IPS-20b (cell line): ENCODE data around the gene KCNIP4.
"Not testable (repeated sequence)": the region's sequence is repeated elsewhere in the genome, so short reads cannot be mapped to it uniquely, and the experiment has no call there.

ENCODE experiments used
- H3K27ac ChIP-seq: one replicate; pipeline ENCODE4 v1.5.1; 2013; ENCODE audit warnings: low read length
- H3K27me3 ChIP-seq: 2 replicates; pipeline ENCODE4 v1.6.1; 2013; ENCODE audit warnings: mild to moderate bottlenecking, low read length, inconsistent platforms; ENCODE audit not compliant: insufficient read depth
- H3K36me3 ChIP-seq: 2 replicates; pipeline ENCODE4 v1.6.1; 2013; ENCODE audit warnings: low read depth, mild to moderate bottlenecking, inconsistent platforms, low read length, moderate library complexity; ENCODE audit not compliant: insufficient read depth
- H3K4me1 ChIP-seq: 2 replicates; pipeline ENCODE4 v1.6.1; 2013; ENCODE audit warnings: mild to moderate bottlenecking, control low read depth, inconsistent platforms, low read length, moderate library complexity; ENCODE audit not compliant: insufficient read depth
- H3K4me3 ChIP-seq: 2 replicates; pipeline ENCODE4 v1.5.1; 2013; ENCODE audit warnings: mild to moderate bottlenecking, low read length, inconsistent platforms
- H3K9ac ChIP-seq: 2 replicates; pipeline ENCODE4 v1.6.1; 2013; ENCODE audit warnings: low read depth, mild to moderate bottlenecking, inconsistent platforms, low read length, moderate library complexity
- H3K9me3 ChIP-seq: 2 replicates; pipeline ENCODE4 v1.6.1; 2013; ENCODE audit warnings: mild to moderate bottlenecking, low read depth, low read length, inconsistent platforms; ENCODE audit not compliant: insufficient read depth

The KCNIP4 gene

DNA sequence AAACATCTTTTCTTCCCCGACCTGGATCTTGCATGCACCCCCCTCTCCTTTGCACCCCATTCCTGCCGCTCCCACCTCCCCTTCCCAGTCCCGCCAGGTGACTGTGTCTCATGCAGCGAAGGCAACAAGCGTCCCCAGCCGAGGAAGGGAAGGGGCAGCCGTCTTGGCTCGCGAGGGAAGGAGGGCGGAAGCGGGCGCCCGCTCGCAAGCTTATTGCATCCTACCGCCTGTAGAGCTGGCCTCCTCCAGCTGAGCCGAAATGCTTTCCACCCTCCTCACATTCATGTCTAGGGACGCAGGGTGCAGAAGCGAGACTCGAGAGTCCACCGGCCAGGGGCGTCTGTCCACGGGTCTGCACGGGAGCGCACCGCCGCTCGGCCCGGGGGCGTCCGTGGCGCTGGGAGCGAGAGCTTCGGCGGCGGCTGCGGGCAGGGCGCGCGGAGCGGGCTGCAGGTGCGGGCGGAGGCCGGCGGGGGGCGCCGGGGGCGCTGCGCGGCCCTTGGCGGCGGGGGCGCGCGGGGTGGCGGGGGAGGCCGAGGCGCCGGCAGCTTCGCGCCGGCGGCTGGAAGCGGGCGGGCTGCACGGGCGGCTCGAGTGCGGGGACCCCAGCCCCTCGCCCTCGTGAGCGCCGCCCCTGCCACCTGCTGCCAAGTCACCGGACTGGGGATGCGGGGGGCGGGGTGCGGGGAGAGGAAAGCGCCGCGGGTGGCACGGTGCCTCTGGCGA, at the start of gene KCNIP4:
KCNIP4 (minus strand) TSS at position 426 of the 726 bp plus-strand sequence.
- Histone ChIP-seq H3K4me1 (no peaks in the 10 kb centered on the region), H3K36me3 (no peaks in the 10 kb centered on the region), H3K27me3 (peaks cover 56% of the 10 kb centered on the region), H3K9me3 (no peaks in the 10 kb centered on the region), H3K9ac (peak within 1 kb of the TSS; percentile 11; the same call in 1 of the 2 replicates), H3K27ac (no peak within 1 kb of the TSS), H3K4me3 (peak within 1 kb of the TSS; percentile 75)

DNA sequence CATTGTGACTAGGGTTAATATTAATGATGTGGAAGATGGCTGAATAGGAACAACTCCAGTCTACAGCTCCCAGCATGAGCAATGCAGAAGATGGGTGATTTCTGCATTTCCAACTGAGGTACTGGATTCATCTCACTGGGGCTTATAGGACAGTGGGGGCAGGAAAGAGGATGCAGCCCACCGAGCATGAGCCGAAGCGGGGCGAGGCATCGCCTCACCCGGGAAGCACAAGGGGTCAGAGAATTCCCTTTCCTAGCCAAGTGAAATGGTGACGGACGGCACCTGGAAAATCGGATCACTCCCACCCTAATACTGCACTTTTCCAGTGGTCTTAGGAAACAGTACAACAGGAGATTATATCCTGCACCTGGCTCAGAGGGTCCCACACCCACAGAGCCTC, 48.0 kb upstream of the KCNIP4 start:
- H3K36me3 ChIP-seq, H3K4me3 ChIP-seq, H3K9ac ChIP-seq, H3K27ac ChIP-seq, H3K4me1 ChIP-seq, H3K27me3 ChIP-seq: not testable (repeated sequence)
- peaks cover 11% of the 10 kb centered on the region; the same call in 1 of the 2 replicates for H3K9me3 ChIP-seq

DNA sequence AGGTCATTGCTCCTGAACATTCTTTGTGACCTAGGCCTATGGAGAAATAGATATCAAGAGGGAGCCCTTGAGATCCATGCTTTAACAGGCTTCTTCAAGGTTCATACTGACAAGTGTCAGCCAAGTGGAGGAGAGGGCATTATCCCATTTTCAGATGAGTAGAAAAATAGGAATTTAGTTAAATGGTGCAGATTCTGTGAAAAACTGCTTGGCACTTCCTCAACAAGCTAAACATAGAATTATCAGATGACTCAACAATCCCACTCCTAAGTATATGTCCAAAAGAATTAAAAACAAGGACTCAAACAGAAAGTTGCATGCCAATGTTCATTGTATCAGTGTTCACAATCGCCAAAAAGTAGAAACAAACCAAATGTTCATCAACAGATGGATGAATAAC, 43.8 kb upstream of the KCNIP4 start:
- no peaks in the 10 kb centered on the region for H3K4me1 ChIP-seq
- H3K9ac ChIP-seq: no peak overlapping the region
- H3K9me3 ChIP-seq: peaks cover 11% of the 10 kb centered on the region; the same call in 1 of the 2 replicates
- H3K36me3 ChIP-seq: no peaks in the 10 kb centered on the region
- no peak overlapping the region for H3K27ac ChIP-seq
- H3K27me3 ChIP-seq: no peaks in the 10 kb centered on the region
- no peak overlapping the region for H3K4me3 ChIP-seq

DNA sequence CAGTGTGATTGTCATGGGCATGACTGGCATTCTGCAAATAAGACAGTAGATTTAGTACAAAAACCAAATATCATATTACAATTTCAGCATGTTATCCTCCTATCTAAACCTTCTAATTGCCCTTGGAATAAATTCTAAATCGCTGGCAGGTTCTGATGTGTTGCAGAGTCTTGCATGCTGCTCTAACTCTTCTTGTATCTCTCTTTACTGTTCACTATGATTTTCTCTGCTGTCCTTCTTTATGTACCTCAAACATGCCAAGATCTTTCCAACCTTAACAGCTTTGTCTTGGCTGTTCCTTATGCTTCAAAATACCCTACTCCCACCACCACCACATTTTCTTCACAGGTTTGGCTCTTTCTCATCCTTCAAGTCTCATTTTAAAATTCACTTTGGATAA, 43.0 kb upstream of the KCNIP4 start:
- Histone ChIP-seq H3K36me3 (no peaks in the 10 kb centered on the region), H3K27me3 (no peaks in the 10 kb centered on the region), H3K4me3 (no peak overlapping the region), H3K9me3 (peaks cover 6% of the 10 kb centered on the region; the same call in 1 of the 2 replicates), H3K27ac (no peak overlapping the region), H3K4me1 (no peaks in the 10 kb centered on the region), H3K9ac (no peak overlapping the region)

DNA sequence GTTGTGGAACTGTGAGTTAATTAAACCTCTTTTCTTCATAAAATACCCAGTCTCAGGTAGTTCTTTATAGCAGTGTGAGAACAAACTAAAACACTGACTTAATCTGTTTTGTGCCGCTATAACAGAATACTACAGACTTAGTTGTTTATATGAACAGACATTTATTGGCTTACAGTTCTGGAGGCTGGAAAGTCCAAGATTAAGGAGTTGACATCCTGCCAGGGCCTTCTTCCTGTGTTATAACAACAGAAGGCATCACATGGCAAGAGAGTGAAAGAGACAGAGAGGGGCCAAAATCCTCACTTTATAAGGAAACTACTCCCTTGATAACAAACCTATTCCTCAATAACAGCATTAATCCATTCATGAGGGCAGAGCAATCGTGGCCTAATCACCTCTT, 42.5 kb upstream of the KCNIP4 start:
- peaks cover 2% of the 10 kb centered on the region; the same call in 1 of the 2 replicates for H3K9me3 ChIP-seq
- no peak overlapping the region for H3K27ac ChIP-seq
- H3K36me3 ChIP-seq: no peaks in the 10 kb centered on the region
- no peak overlapping the region for H3K9ac ChIP-seq
- H3K4me3 ChIP-seq: no peak overlapping the region
- no peaks in the 10 kb centered on the region for H3K4me1 ChIP-seq
- no peaks in the 10 kb centered on the region for H3K27me3 ChIP-seq

DNA sequence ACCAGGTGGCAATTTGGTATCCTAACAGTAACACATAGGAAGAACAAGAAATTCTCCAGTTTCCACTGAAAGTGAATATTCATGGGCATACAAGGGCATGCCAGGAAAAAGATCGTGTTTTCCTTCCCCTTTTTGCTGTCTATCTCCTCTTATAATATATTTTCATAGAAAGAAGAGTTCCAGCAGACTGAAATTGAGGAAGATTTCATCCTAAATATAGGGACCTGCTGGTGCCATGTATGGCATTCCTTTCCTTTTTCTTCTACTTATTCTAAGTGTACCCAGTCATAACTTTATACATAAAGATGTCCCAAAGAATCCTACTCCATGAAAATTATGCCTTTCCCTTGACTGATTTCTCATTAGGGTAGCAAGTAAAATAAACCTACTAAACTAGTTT, 40.8 kb upstream of the KCNIP4 start:
- Histone ChIP-seq H3K4me1 (no peaks in the 10 kb centered on the region), H3K9me3 (no peaks in the 10 kb centered on the region), H3K27me3 (no peaks in the 10 kb centered on the region), H3K4me3 (no peak overlapping the region), H3K27ac (no peak overlapping the region), H3K36me3 (no peaks in the 10 kb centered on the region), H3K9ac (no peak overlapping the region)

DNA sequence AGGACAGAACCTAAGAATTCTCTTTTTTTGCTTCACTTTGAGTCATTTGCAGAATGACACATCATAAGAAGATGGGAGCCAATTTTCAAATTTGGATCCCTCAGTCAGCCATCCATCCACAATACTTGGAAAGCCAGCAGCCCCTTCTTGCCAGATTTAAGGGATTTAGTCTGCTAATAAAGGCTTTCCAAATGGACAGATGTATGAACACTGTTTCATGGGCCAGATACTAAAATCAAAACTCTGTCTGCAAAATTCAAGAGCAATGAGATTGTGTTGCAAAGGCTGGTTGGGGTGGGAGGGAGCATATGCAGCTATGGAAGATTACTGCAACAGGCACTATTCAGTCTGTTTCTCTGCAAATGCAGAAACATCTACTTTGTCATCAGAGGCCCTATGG, 37.7 kb upstream of the KCNIP4 start:
- no peak overlapping the region for H3K4me3 ChIP-seq
- no peak overlapping the region for H3K9ac ChIP-seq
- no peaks in the 10 kb centered on the region for H3K36me3 ChIP-seq
- H3K27ac ChIP-seq: no peak overlapping the region
- no peaks in the 10 kb centered on the region for H3K4me1 ChIP-seq
- H3K9me3 ChIP-seq: no peaks in the 10 kb centered on the region
- no peaks in the 10 kb centered on the region for H3K27me3 ChIP-seq

DNA sequence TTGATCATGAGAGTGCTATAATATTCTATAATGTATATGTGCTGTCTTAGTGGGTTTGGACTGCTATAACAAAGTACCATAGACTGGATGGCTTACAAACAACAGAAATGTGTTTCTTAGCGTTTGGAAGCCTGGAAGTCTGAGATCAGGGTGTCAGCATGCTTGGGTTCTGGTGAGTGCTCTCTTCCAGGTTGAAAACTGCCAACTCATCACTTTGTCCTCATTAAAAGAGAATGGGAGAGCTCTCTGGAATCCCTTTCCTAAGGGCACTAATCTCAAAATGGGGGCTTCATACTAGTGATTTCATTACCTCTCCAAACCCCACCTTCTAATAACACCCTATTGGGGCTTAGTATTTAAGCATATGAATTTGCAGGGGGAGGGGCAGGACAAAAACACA, 33.5 kb upstream of the KCNIP4 start:
- H3K27me3 ChIP-seq: no peaks in the 10 kb centered on the region
- no peak overlapping the region for H3K27ac ChIP-seq
- no peaks in the 10 kb centered on the region for H3K9me3 ChIP-seq
- no peak overlapping the region for H3K9ac ChIP-seq
- no peak overlapping the region for H3K4me3 ChIP-seq
- H3K4me1 ChIP-seq: no peaks in the 10 kb centered on the region
- no peaks in the 10 kb centered on the region for H3K36me3 ChIP-seq

DNA sequence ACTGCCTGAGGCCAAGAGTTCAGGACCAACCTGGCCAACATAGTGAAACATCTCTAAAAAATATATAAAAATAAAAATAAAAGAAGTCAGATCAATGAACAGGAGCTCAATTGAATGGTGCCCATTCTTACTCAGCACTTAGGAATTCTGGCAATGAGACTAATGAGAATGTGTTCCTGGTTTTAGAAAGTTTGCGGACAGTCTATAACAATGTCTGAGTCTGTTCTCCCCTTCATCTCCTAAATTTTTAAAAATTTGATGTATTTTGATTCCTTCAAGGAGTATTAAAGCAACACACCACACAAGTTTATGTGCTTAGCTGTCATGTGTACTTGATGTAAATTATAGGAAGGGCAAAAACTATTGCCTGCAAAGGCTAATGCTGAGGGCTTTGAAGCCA, 30.6 kb upstream of the KCNIP4 start:
- 0 out of 2 replicates have a peak, but pooled peaks cover 4% of the 10 kb centered on the region for H3K9me3 ChIP-seq
- H3K27ac ChIP-seq: no peak overlapping the region
- no peak overlapping the region for H3K4me3 ChIP-seq
- H3K9ac ChIP-seq: no peak overlapping the region
- H3K36me3 ChIP-seq: no peaks in the 10 kb centered on the region
- H3K27me3 ChIP-seq: no peaks in the 10 kb centered on the region
- peaks cover under 1% of the 10 kb centered on the region; the same call in 1 of the 2 replicates for H3K4me1 ChIP-seq

DNA sequence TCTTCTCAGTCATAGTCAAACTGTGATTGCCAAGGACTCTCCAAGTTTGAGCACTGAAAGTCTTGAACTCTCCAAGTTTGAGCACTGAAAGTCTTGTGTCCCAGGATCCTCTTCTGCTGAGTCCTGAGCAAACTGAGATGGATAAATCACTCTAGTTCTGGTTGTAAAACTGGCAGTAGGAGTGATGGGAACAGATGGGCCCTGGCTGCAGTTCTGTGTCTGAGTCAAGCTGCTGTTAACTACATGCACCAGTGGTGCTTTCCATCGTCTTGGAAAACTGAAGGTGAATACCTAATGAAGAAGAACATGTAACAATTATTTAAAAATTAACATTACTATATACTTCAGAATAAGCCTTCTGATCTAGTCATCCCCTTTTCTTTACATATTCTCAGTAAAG, 27.6 kb upstream of the KCNIP4 start:
- H3K27me3 ChIP-seq: no peaks in the 10 kb centered on the region
- no peak overlapping the region for H3K9ac ChIP-seq
- 0 out of 2 replicates have a peak, but pooled peaks cover 4% of the 10 kb centered on the region for H3K9me3 ChIP-seq
- H3K36me3 ChIP-seq: no peaks in the 10 kb centered on the region
- no peak overlapping the region for H3K27ac ChIP-seq
- H3K4me1 ChIP-seq: peaks cover 12% of the 10 kb centered on the region; the same call in 1 of the 2 replicates
- no peak overlapping the region for H3K4me3 ChIP-seq

DNA sequence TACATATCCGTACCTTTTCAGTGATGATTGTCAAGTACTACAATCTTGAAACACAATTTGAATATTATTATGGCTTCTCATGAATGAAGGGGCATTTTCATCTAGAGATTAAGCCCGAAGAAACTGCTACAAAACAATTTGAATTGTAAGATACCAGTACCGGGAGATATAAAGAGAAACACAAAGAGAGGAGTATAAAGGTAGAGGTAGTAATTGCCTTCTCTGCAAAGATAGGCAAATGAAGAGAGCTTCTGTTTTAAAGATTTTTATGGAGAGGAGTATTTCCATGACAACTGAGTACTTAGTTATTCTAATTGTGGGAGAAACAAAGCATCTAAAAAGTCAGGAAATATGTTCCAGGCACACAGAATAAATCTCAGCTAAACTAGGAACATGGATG, 25.3 kb upstream of the KCNIP4 start:
- Histone ChIP-seq H3K4me1 (peaks cover 12% of the 10 kb centered on the region; the same call in 1 of the 2 replicates), H3K9me3 (0 out of 2 replicates have a peak, but pooled peaks cover 4% of the 10 kb centered on the region), H3K27ac (no peak overlapping the region), H3K9ac (no peak overlapping the region), H3K27me3 (no peaks in the 10 kb centered on the region), H3K4me3 (no peak overlapping the region), H3K36me3 (no peaks in the 10 kb centered on the region)

DNA sequence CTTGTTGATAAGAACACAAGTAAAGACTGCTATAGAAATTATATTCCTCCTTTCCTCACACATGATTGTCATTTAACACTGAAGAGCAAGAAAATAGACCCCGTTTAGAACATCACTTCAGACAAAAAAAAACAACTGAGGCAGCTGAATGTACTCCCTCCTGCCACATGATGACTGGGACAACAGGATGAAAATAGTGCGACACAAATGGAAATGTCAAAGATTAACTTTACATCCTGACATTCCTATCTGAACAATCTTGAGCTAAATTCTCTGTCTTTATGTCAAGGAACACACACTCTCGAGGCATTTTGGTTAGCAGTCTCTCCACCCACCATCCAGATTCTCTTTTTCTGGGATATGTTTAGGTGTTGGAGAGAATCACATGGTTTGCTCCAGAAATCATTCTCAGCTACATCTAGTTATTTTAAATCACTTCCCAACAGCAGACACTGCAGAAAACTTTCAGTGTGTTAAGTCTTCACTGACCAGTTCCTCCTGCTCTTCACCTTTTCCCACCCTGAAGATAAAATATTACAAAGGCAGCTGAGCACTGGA, 16.3 kb upstream of the KCNIP4 start:
- H3K9ac ChIP-seq: no peak overlapping the region
- H3K4me1 ChIP-seq: no peaks in the 10 kb centered on the region
- H3K9me3 ChIP-seq: no peaks in the 10 kb centered on the region
- H3K27me3 ChIP-seq: no peaks in the 10 kb centered on the region
- no peak overlapping the region for H3K27ac ChIP-seq
- H3K36me3 ChIP-seq: no peaks in the 10 kb centered on the region
- no peak overlapping the region for H3K4me3 ChIP-seq
